CD4-positive, alpha-beta T cell treated with Interleukin-2 at 100 ng/mL for 4 hours (primary cell): ENCODE measurements around the gene NEDD4L.

Experiments
- DNase-seq: peaks from one replicate; pipeline ENCODE4 v3.0.0-alpha.2; 2020; ENCODE audit warnings: low spot score

Gene NEDD4L

DNA sequence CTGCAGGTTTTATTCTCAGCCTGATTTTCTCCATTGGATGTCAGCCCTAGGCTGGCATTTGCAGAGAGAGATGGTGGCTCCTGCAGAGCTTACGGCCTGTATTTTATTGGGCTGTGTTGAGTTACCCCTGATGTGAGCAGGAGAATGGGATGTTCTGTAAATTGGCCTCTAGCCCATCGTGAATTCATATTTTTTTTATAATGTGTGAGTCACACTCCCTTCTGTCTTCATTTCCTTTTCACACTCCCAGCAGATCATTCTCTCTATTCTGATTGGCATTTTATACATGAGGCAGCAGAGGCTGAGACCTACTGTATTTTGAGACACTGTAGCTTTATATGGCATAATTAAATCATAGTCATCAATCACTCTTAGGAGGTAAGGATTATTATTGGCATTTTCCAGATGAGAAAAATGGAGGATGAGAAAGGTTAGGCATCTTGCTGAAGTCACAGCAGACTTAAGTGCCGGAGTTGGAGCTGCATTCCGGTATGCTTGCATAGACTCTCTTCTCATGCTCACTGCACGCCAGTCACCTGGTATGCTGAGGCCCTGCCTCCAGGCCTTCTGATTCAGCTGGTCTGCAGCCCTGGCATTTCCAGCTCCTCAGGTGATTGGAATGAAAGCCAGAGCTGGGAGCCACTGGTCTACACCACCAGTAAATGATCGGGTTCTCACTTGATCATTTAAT is 142.4 kb downstream of the NEDD4L start:
- no peak for DNase-seq

DNA sequence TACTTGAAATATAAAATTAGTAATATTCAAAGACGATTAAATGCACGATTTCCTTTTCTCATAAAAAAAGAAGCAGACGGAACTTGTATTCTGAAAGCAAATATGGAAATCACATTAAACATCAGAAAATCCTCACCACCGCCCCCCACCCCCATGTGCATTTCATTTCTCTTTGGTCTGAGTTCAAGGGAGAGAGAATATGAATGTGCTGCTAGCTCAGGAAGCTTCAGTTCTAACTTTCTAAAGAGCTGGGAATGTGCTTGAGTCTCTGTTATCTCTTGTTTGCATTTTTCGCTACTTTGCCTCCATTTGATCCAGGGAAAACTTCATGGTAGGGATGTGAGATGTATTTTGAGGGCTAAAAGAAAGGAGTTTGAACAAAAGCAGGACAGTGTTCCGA is 143.6 kb downstream of the NEDD4L start:
- DNase-seq, result no peak

DNA sequence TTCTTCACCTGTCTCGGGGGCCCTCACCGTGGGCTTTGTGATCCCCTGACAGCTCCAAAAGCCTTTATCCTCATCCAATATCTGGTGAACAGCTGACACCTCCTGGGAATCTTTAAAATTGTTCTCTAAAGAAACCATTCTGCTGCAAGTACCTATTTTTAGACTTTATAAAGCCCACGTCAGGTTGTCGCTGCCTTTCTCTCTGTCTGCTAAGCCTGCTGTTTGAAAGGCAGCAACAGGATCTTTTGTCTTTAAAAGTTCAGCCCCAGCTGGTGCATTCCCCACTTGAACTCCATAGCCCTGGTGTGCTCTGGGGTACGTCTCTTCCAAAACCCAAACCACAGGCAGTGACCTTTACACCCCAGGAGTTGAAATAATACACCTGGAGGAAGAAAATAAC is 145.0 kb downstream of the NEDD4L start:
- DNase-seq, result no peak

DNA sequence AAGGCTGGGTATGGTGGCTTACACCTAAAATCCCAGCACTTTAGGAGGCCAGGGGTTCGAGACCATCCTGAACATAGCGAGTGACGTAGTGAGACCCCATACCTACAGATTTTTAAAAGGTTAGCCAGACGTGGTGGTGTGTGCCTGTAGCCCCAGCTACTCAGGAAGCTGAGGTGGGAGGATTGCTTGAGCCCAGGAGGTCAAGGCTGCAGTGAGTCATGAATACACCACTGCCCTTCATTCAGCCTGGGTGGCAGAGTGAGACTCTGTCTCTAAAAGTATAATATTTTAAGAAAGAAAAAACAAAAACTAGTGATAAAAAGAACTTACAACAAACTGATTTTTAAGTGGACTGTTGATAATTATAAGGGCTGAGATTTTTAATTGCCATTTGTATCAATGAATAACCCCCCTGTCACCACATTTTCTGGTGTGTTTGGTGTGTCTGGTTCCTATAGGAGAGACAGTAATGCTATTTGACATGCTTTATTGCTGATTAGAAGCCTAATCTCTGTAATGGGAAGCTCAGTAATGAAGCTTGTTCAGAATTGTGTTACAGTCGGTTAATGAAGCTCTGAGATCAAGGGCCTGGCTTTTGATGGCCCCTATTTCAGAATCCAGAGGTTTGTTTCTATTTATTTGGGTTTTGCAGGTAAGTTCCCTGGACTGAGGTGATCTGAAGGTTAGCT is 147.0 kb downstream of the NEDD4L start:
- no peak for DNase-seq

DNA sequence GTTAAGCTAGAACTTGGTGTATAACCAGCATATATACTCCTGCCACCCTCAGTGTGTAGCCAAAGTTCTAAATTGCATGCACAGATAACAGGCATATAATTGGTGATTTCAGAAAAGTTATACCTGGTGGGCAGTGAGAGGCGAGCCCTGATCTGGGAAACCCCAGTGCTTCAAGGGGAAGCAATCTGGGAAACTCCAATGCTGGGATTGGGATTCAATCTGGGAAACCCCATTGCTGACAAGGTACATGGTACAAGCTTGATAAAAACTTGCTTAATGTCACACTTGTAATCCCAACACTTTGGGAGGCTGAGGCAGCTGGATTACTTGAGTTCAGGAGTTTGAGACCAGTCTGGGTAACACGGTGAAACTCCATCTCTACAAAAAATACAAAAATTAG is 147.6 kb downstream of the NEDD4L start:
- DNase-seq, result no peak

DNA sequence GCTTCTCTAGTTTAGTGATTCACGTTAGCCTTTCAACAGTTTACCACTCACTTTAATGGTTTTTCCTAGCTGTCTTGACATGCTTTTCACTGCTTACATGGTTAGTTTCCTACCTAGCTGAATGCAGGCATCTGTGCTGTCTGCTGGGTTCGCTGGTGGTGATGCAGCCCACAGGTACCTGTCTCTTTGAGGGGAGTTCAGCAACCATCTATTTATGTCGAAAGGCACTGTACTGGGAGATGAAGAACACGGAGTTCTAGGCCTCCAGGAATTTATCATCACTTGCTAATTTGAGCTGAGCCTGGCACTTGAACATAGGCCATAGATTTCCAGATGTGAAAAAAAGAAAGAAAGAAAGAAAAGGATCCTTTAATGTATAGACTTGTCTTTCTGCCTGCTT is 148.5 kb downstream of the NEDD4L start:
- no peak for DNase-seq

DNA sequence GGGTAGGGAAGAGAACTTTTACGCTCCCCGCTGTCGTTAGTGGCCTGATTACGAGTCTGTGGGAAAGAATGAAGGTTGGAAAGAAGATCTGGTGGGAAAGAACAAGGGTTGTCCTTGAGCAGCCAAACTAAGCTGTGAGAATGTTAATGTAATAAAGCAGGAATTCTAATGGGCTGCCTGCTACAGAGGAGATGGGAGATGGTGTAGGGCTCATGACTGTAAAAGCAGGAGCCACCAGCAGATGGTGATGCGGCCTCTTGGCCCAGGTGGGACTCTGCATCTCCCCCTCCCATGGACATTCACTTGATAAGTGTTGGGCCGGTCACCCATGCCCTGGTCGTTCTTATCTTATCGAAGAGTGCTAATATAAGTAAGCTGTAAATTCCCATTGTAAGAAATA is 150.0 kb downstream of the NEDD4L start:
- no peak for DNase-seq

DNA sequence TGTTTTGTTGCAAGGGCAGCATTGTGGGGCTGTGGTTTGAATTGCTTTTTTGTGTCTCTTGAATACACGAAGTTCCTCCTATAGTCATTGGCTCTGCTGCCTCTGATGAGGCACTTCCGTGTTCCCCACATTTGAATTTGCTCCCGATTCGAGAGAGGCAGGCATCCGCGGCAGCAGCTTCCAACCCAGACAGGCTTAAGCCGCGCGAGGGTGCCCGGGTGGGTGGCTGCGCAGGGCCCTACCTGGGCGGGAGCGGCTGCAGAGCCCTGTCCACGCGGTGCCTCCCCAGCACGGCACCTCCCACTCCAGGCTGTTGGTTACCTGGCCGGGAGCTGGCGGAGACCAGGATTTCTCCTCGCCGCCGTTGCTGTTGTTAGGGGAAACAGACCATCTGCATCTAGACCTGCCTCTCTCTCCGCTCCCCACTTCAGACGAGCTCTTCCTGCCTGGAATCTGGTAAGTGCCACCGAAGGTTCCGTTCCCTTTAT is 151.3 kb downstream of the NEDD4L start:
- no peak for DNase-seq

DNA sequence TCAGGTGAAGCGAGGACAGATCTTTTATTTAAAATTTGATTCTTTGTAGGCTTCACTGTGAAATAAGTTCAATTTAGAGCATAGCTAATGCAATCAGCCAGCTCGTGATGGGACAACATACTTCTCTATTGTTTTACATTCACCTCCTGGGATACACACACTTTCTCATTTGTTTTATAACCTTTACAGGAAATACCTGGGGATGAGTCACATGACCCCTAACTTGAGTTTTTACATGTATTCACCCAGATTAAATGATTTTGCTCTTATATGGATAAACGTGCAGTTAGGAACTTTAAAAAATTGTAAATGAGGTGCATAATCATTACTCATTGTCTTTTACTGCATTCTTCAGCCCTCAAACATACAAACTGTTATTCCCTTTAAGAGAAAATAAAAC is 152.1 kb downstream of the NEDD4L start:
- no peak for DNase-seq

DNA sequence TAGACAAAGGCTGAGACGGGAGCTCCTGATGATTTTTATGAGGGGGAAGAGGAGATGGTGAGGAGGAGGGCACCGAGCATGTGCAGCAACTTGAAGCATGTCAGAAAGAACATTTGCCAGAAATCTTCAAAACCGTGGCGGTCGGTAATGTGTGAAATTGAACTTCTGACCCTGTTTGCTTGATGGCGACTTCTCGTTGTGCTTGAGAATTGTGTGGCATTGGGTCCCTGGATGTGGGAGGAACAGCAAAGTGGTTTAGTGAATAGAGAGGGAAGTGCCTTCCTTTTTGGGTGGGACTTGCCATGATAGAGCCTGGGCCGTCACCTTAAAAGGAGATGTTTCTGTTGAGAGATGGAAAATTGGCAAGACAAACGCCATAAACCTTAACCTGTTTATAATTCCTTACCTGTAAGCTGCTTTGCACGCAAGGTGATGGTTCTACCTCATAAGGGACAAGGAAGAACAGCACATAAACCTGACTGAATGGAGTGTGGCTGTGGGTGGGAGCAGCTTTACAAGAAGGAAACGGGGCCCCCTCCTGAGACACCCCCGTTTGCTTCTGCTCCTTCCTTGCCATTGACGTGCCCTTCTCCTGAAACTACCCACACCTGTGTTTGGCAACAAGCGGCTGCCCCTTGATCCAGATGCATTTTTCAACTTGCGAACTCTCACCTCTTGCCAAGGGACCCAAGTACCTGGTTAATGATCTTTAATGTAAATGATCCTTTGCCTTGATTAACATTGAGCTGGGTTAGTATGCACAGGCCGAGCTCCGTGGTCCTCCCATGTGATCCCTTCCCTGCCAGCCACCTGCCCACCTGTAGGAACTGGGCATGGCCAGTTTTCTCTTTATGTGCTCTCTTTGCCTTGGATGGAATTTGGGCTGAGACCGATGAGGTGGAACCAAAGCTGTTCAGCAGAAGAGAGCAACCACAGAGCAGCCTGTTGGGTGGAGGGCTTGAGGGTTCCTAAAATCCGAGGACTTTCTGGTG is 153.2 kb downstream of the NEDD4L start:
- no peak for DNase-seq

DNA sequence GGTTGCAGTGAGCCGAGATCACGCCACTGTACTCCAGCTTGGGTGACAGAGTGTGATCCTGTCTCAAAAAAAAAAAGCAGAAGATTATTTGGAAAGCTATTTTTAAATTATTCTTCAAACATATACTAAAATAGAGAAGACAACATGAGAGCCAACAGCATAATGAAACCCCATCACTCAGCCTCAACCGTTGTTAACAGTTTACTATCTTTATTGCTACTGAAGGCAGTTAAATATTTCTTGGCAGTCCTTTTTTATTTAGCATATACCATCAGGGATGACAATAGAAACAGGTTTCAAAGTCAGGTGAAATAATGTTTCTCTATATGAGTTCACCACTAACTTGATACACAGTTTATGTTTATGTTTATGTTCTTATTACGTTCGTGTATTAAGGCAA is 157.2 kb downstream of the NEDD4L start:
- no peak for DNase-seq

DNA sequence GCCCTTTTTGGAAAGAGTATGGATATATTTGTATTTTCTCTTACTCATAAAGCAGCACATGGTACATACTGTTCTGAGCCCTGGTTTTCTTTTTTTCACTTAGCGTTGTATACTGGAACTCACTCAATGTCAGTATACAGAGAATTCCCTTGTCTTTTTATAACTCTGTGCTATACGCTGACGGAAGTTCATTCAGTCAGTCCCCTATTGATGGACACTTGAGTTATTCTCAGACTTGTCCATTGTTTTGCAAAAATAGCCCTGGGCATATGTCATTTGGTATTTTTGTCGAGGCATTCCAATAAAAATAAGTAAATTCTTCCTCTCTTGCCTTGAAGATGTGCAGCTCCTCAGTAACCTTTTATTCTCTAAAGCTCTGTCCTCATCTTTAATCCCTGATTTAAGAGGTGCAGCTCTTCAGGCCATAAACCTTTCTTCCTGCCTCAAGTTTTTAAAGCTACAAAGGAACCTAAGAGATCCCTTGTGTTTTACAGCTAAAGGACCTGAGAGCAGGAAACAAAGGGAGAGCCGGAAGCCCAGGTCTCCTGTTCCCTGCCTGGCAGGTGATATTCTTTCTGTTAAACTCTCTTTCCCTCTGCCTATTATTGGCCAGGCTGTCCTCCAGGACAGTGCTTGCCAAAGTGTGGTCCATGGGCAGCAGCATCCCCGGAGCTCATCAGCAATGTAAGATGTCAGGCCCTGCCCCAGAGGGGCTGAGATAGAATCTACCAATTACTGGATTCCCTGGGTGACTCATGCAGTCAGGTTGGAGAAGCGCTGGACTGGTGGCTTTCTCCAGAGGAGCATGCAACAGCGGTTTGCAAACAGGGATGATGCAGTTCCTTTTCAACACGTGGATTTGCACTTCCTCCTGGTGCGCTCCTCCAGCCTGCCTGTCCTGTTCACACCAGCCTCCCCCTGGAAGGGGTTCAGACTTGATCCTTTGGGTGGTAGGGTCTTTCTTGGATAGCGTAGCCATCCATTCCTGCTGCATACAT is 158.0 kb downstream of the NEDD4L start:
- no peak for DNase-seq

DNA sequence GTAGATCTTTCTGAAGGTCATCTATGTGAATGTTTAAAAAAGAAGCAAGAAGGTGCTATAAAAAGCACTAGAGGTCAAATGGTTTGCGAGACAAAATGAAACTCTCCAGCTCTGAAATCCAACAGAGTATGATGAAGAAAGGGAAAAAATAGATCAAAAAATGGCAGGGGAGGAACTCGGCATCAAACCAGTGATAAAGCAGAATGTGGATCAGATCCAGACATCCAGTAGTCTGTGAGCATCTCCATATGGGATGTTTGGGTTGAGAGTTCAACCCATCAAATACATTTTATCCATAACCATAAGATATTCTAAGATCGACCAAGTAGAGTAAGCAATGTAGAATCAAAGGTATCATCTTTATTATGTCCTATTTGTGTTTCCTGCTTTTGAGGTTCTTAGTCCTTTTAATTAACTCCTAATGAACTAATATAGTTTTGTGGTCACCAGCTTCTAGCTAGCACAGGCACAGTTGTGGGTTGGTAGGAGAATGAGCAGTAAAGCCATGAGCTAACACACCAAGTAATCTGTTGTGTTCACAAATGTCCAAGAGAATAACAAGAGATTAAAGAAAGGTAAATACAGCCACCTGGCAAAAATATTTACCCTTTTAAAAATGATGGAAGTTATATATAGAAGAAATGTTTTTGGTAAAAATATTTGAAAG is 160.9 kb downstream of the NEDD4L start:
- no peak for DNase-seq

DNA sequence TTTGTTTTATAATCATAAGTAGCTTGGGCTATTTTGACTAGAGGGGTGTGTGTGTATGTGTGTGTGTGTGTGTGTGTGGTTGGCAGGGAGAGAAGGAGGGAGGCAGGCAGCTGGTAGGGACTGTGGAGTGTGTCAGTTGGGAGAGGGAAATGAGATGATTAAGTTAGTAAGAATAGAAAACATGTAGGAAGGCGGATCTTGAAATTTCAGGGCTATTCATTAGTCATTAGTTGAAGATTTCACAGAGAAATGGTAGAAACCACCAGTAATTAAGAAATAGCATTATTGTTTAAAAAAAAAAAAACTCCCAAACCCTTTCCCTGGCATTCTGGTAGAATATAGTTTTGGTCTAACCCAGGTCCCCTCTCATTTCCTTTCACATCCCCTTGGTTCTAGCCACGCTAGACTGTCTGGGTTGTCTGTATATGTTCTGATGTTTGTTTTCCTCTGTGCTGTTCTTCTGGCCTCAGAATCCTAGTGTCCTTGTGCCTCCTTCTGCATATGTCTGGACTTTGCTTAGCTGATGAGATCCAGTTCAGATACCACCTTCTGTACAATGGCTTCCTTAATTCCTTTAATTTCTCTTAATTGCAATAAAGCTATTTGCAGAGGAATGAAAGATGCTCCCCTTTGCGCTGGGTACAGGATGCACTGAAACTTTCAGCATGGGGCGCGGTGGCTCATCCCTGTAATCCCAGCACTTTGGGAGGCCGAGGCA is 161.6 kb downstream of the NEDD4L start:
- no peak for DNase-seq

DNA sequence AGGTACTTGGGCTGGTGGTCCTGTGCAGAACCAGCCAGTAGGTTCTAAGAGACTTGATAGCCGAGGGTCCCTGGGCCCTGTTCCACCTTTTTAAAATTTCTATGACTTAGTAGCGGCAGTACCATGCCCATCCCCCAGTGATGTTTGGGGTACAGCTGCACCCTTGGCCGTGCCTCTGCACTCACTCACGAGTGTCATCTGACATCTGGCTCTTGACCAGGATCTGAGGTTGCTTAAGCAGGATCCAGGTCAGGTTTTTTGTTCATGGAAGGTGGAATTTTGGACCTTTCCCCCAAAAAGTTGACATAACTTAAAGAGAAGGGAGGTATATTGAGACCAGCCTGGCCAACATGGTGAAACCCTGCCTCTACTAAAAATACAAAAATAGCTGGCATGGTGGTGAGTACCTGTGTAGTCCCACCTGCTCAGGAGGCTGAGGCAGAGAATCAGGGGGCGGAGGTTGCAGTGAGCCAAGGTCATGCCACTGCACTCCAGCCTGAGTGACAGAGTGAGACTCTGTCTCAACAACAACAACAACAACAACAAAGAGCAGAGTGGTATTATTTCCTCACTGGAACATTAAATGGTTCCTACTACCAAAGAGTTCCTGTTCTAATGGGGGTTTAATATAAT is 163.6 kb downstream of the NEDD4L start:
- DNase-seq, result no peak

DNA sequence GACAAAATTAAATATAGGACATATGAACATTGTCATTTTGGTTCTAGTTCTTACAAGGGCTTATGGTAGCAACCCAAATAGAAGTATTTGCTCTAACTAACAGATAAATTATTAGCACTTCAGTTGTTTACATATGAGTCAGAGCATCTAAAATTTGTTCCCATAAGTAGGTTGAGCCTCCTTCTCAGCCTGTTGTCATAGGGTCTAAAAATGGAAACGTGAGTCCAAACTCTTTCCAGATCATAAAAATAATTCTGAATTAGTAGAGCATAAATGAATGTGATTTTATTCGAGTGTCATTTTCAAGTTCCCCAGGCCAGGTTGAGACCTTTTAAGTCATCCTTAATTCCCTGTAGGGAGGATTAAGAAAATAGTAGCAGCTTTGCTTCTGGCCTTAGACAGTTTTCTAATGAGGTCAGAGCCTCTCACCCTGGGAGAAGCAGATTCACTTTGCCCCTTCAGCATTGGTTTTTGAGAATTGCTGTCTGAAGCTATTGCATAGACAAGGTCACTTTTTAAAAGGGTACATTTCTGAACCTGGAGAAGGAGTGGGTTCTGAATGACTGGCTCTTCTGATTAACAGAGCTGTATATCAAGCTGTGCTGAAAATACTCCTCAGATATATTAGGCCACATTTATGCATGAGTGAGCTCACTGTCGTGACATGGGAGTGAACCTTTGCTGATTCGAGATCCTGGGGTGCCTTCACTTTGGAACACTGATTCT is 164.3 kb downstream of the NEDD4L start:
- DNase-seq, result no peak

DNA sequence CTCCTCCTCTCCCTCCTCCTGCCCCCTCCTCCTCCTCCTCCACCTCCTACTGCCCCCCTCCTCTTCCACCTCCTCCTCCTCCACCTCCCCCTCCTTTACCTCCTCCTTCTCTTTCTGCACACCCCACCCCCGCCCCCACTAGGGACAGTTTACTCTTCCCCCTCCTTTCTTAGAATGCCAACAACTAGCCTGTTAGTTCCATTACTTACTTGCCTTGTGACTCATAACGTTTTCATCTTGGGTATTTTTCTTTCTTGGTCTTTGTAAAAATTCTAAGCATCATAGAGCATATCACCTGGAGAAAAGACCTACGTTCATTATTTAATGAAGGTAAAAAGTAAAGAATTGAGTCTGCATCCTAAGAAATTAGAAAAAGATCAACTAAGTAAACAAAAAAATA is 165.3 kb downstream of the NEDD4L start:
- no peak for DNase-seq

DNA sequence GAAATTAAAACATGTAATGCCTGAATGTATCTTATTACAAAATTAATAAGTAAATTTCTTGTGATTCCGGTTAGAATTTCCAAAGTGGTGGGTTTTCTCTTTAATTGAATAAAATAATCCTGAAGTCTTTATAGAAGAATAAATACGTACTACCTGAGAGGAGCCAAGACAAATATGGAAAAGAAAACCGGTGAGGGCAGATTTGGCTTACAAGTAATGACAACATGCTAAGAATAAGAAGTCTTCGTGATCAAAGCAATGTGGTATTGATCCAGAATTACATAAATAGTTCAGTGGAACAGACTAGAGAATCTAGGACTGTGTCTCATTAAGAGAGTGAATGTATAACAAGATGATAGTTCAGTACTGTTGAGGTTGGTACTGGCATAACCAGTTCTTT is 167.5 kb downstream of the NEDD4L start:
- no peak for DNase-seq

DNA sequence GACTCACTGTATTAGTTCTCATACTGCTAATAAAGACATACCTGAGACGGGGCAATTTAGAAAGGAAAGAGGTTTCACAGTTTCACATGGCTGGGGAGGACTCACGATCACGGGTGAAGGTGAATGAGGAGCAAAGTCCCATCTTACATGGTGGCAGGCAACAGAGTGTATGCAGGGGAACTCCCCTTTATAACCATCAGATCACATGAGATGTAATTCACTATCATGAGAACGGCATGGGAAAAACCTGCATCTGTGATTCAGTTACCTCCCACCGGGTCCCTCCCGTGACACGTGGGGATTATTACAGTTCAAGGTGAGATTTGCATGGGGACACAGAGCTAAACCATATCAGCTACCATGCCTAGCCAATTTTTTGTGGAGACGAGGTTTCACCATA is 168.2 kb downstream of the NEDD4L start:
- no peak for DNase-seq
